PFSK-1 (cell line): ENCODE data around the gene INSYN1.

ENCODE experiments used
- FOXP2 ChIP-seq: optimal IDR thresholded peaks from 2 replicates; pipeline ENCODE3; 2011; ENCODE audit warnings: borderline replicate concordance, control low read depth, inconsistent platforms; ENCODE audit not compliant: insufficient read depth; ENCODE audit errors: extremely low read length, extremely low read depth
- POLR2AphosphoS5 ChIP-seq: IDR thresholded peaks from 2 replicates; pipeline ENCODE4 v1.6.1; 2012; ENCODE audit warnings: low read depth, mild to moderate bottlenecking, control low read depth, low read length, moderate library complexity
- REST ChIP-seq, 2 experiments: IDR thresholded peaks; 2 replicates each; pipeline versions ENCODE4 v1.6.1 to v1.8.0; 2011 to 2012; ENCODE audit warnings: low read depth in 2 of 2, low read length in 2 of 2, control low read depth in 1 of 2, inconsistent platforms in 1 of 2, mild to moderate bottlenecking in 1 of 2, moderate library complexity in 1 of 2; ENCODE audit not compliant: insufficient read depth in 1 of 2
- SIN3A ChIP-seq: IDR thresholded peaks from 2 replicates; pipeline ENCODE4 v1.6.1; 2012; ENCODE audit warnings: mild to moderate bottlenecking, low read length, moderate library complexity, borderline replicate concordance; ENCODE audit not compliant: insufficient read depth
- TAF1 ChIP-seq: IDR thresholded peaks from 2 replicates; pipeline ENCODE4 v1.6.1; 2012; ENCODE audit warnings: low read length, control low read depth, borderline replicate concordance; ENCODE audit not compliant: insufficient read depth

Gene INSYN1

GRCh38 chr15:73727330-73727976 lies 25.7 kb downstream of the INSYN1 start:
- TF ChIP-seq FOXP2 (no peak), POLR2AphosphoS5 (no peak), TAF1 (no peak), SIN3A (no peak), REST (IDR thresholded peaks at IDR 0.05; ENCODE audit: insufficient read depth in 1 of 2, low read depth in 2 of 2, low read length in 2 of 2) (no peak)

GRCh38 chr15:73724212-73724611 lies 28.9 kb downstream of the INSYN1 start:
- TF ChIP-seq POLR2AphosphoS5 = no peak
- no peak for TF ChIP-seq FOXP2
- no peak for TF ChIP-seq REST (IDR thresholded peaks at IDR 0.05; ENCODE audit: insufficient read depth in 1 of 2, low read depth in 2 of 2, low read length in 2 of 2)
- no peak for TF ChIP-seq TAF1
- TF ChIP-seq SIN3A = no peak

GRCh38 chr15:73723191-73723590 lies 30.0 kb downstream of the INSYN1 start:
- TF ChIP-seq TAF1 (no peak), FOXP2 (no peak), POLR2AphosphoS5 (no peak), SIN3A (no peak), REST (IDR thresholded peaks at IDR 0.05; ENCODE audit: insufficient read depth in 1 of 2, low read depth in 2 of 2, low read length in 2 of 2) (no peak)

GRCh38 chr15:73722425-73722824 lies 30.7 kb downstream of the INSYN1 start:
- no peak for TF ChIP-seq SIN3A
- no peak for TF ChIP-seq TAF1
- peak in 1 of 2 experiments; percentile 80; a peak in 2 of 4 replicates for TF ChIP-seq REST (IDR thresholded peaks at IDR 0.05; ENCODE audit: insufficient read depth in 1 of 2, low read depth in 2 of 2, low read length in 2 of 2)

- no peak for TF ChIP-seq TAF1
- TF ChIP-seq REST (IDR thresholded peaks at IDR 0.05; ENCODE audit: insufficient read depth in 1 of 2, low read depth in 2 of 2, low read length in 2 of 2) = no peak
- TF ChIP-seq FOXP2 = no peak
- TF ChIP-seq SIN3A = no peak
- TF ChIP-seq POLR2AphosphoS5 = no peak
Measured at GRCh38 chr15:73718694-73719093, 34.5 kb downstream of the INSYN1 start.
